WTC11 (cell line): ENCODE results near the gene FCER1G.

Source experiments
- NR1H2 ChIP-seq: sonication (generic); formaldehyde crosslinking; IDR thresholded peaks from 2 replicates; pipeline ENCODE4 v1.9.0; 2021; ENCODE audit warnings: mild to moderate bottlenecking, moderate library complexity, missing genetic modification reagents
- SP1 ChIP-seq: sonication (generic); formaldehyde crosslinking; conservative IDR thresholded peaks from 2 replicates; pipeline ENCODE4 v1.8.1; 2022; ENCODE audit warnings: missing genetic modification reagents
- ZNF263 ChIP-seq: sonication (generic); formaldehyde crosslinking; IDR thresholded peaks from 2 replicates; pipeline ENCODE4 v1.8.1; 2022; ENCODE audit warnings: low read depth, mild to moderate bottlenecking, moderate library complexity, missing genetic modification reagents
- ZNF416 ChIP-seq: fragments of 250-450 bp; sonication (Bioruptor Pico); IDR thresholded peaks from 2 replicates; pipeline ENCODE4 v1.9.0; 2021; ENCODE audit warnings: mild to moderate bottlenecking, inconsistent platforms
- TF ChIP-seq, protein P1 (sequence below): sonication (generic); formaldehyde crosslinking; IDR thresholded peaks from 2 replicates; pipeline ENCODE4 v1.8.1; 2022; ENCODE audit warnings: missing genetic modification reagents, borderline replicate concordance
- TF ChIP-seq, protein P2 (sequence below): fragments of 200-600 bp; IDR thresholded peaks from 2 replicates; pipeline ENCODE4 v1.8.0; 2022; ENCODE audit warnings: antibody characterized with exemption
- TF ChIP-seq, protein P3 (sequence below): sonication (generic); formaldehyde crosslinking; IDR thresholded peaks from 2 replicates; pipeline ENCODE4 v1.8.1; 2023; ENCODE audit warnings: mild to moderate bottlenecking, missing genetic modification reagents, borderline replicate concordance

DNA sequence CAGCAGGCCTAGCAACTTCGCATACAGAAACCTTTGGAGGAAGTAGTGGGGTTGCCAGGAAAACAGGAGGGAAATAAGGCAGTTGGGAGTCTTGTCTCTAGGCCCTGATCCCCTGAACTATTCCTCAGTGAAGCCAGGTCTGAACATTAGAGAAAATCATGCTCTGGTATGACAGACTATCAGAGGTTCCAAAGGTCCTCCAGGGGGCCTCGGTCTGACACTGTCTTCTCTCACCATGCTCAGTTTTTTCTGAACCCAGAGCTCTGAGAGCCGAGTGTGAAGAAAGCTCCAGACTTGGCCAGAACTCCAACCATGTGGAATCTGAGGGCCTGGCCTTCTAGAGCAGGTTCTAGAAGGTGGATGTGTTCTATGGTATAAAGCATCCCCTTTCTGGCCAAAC, 14.8 kb downstream of the FCER1G start:
- TF ChIP-seq, protein P1, sequence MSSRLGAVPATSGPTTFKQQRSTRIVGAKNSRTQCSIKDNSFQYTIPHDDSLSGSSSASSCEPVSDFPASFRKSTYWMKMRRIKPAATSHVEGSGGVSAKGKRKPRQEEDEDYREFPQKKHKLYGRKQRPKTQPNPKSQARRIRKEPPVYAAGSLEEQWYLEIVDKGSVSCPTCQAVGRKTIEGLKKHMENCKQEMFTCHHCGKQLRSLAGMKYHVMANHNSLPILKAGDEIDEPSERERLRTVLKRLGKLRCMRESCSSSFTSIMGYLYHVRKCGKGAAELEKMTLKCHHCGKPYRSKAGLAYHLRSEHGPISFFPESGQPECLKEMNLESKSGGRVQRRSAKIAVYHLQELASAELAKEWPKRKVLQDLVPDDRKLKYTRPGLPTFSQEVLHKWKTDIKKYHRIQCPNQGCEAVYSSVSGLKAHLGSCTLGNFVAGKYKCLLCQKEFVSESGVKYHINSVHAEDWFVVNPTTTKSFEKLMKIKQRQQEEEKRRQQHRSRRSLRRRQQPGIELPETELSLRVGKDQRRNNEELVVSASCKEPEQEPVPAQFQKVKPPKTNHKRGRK (CRISPR knock-in tag), result no peak
- TF ChIP-seq, protein P2, sequence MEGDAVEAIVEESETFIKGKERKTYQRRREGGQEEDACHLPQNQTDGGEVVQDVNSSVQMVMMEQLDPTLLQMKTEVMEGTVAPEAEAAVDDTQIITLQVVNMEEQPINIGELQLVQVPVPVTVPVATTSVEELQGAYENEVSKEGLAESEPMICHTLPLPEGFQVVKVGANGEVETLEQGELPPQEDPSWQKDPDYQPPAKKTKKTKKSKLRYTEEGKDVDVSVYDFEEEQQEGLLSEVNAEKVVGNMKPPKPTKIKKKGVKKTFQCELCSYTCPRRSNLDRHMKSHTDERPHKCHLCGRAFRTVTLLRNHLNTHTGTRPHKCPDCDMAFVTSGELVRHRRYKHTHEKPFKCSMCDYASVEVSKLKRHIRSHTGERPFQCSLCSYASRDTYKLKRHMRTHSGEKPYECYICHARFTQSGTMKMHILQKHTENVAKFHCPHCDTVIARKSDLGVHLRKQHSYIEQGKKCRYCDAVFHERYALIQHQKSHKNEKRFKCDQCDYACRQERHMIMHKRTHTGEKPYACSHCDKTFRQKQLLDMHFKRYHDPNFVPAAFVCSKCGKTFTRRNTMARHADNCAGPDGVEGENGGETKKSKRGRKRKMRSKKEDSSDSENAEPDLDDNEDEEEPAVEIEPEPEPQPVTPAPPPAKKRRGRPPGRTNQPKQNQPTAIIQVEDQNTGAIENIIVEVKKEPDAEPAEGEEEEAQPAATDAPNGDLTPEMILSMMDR, result no peak
- TF ChIP-seq NR1H2 (CRISPR knock-in tag), result no peak
- no peak for TF ChIP-seq SP1 (CRISPR knock-in tag)
- TF ChIP-seq ZNF416 (CRISPR knock-in tag), result no peak
- TF ChIP-seq ZNF263 (CRISPR knock-in tag), result no peak
- TF ChIP-seq, protein P3, sequence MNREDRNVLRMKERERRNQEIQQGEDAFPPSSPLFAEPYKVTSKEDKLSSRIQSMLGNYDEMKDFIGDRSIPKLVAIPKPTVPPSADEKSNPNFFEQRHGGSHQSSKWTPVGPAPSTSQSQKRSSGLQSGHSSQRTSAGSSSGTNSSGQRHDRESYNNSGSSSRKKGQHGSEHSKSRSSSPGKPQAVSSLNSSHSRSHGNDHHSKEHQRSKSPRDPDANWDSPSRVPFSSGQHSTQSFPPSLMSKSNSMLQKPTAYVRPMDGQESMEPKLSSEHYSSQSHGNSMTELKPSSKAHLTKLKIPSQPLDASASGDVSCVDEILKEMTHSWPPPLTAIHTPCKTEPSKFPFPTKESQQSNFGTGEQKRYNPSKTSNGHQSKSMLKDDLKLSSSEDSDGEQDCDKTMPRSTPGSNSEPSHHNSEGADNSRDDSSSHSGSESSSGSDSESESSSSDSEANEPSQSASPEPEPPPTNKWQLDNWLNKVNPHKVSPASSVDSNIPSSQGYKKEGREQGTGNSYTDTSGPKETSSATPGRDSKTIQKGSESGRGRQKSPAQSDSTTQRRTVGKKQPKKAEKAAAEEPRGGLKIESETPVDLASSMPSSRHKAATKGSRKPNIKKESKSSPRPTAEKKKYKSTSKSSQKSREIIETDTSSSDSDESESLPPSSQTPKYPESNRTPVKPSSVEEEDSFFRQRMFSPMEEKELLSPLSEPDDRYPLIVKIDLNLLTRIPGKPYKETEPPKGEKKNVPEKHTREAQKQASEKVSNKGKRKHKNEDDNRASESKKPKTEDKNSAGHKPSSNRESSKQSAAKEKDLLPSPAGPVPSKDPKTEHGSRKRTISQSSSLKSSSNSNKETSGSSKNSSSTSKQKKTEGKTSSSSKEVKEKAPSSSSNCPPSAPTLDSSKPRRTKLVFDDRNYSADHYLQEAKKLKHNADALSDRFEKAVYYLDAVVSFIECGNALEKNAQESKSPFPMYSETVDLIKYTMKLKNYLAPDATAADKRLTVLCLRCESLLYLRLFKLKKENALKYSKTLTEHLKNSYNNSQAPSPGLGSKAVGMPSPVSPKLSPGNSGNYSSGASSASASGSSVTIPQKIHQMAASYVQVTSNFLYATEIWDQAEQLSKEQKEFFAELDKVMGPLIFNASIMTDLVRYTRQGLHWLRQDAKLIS, result no peak
